HG02678 (cell line): ENCODE data around the gene KIF17.

Experiments used
- ATAC-seq: cut with Tn5 transposase; IDR thresholded peaks from one replicate; pipeline ENCODE4 v1.9.1; 2021; ENCODE audit warnings: mild to moderate bottlenecking, moderate library complexity; ENCODE audit not compliant: unreplicated experiment

The KIF17 gene

GRCh38 chr1:20663365-20663764 is 54.4 kb downstream of the KIF17 start:
- no peak for ATAC-seq

DNA sequence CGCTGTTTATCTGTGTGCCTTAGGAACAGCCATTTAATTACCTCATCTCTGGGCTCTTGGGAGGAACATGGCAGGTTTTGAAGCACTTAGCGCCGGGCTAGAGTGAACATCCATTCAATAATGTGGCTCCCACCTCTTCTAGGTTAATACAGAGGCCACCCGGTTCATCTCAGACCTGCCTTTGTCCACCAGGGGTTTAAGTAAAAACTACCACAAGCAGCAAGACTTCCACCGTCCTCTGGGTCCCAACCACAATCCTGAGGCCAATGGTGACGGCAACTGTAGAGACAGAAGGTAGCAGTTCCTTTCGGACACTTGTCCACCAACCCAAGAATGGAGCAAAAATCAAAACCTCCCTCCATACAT is 55.7 kb downstream of the KIF17 start:
- no peak for ATAC-seq

DNA sequence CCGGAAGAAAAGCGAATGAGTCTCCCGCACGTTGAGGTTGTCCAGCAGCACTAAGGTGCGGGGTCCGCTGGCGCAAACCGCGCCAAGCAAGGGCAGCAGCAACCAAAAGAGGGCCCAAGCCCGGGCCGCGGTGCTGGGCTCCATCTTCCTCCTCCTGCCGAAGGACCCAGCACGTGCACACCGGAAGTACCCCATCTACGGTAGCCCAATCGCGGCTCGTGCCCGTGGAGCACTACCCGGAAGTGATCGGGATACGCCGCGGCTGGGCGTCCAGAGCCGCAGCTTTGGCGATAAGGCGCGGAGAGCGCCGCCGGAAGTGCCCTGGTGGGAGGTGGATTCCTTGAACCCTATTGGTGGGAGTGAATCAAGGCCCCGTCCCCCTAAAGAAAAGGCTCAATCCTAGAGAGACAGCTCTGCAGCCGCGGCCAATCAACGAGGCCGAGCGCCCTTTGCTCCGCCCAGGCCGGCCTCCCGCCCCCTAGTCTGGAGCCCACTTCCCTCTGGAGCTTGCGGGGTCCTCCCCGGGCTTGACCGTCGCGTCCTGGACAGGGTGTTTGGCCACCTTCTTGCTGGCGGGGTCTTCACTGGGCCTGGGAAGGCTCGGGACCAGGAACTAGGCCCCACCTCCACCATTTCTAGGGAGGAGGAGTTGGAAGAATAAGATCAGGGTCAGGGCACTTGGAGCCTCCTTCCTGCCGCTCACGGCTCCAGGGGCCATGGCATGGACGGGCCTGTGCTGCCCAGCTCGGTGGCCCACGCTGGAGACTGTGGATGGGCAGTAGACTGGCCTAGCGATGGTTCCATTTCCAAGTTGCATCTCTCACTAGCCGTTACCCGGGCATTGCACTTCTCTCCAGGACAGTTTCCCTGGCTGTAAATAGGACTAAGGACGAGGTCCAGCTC is 56.3 kb downstream of the KIF17 start, which contains the start of gene DDOST:
TSS of gene DDOST (minus strand) at position 163 of the 903 bp plus-strand sequence. CDS start at position 144, 19 bp downstream.
- ATAC-seq: peak; percentile 96

DNA sequence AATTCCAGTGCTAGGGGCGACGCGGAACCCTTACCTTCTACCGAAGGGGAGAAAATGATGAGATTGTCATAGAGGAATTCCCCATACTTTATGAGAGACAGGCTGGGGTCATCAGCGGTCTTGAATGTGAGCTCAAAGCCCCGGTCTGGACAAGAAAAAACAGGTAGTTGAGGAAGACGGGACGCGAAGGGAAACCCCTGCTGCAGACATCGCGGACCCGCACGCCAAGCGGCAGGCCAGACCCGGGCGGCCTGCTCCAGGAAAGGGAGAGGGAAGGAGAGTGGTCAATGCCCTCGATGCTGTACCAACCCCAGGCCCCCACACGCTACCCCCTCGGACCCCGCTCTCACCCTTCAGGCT is 57.0 kb downstream of the KIF17 start:
- ATAC-seq: no peak

- no peak for ATAC-seq
Observed at GRCh38 chr1:20660363-20660762, 57.4 kb downstream of the KIF17 start.

- ATAC-seq: no peak
Observed at GRCh38 chr1:20658166-20658915, 59.5 kb downstream of the KIF17 start.

GRCh38 chr1:20657024-20657423 is 60.8 kb downstream of the KIF17 start:
- no peak for ATAC-seq

- no peak for ATAC-seq
Observed at GRCh38 chr1:20654104-20654690, 63.6 kb downstream of the KIF17 start.

DNA sequence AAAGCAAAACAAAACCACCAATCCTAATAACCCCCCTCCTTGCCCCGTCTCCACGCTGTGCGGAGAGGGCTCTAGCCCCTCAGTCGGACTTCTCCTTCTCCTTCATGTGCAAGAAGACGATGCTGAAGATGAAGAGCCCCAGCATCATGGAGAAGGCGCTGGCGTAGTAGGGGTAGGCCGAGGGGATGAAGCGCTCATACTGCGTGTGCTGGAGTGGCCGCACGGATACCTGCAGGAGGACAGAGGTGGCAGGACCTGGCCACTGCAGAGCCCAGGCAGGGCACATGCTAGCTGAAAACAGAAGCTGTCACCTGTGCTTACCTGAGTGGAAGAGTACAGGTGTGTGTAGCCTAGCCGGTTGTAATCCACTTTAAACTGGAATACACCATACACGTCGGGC is 65.5 kb downstream of the KIF17 start:
- ATAC-seq: no peak

DNA sequence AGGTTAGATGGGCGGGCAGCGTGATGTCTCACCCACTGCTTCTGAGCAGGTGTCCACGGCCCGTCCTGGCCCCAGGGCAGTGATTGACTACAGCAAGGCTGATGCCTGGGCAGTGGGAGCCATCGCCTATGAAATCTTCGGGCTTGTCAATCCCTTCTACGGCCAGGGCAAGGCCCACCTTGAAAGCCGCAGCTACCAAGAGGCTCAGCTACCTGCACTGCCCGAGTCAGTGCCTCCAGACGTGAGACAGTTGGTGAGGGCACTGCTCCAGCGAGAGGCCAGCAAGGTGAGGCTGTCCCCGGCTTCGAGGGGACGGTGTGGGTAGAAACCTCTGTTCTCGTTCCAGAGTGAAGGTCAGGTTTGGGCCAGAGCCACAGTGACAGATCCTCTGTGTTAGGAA is 68.9 kb downstream of the KIF17 start:
- no peak for ATAC-seq

DNA sequence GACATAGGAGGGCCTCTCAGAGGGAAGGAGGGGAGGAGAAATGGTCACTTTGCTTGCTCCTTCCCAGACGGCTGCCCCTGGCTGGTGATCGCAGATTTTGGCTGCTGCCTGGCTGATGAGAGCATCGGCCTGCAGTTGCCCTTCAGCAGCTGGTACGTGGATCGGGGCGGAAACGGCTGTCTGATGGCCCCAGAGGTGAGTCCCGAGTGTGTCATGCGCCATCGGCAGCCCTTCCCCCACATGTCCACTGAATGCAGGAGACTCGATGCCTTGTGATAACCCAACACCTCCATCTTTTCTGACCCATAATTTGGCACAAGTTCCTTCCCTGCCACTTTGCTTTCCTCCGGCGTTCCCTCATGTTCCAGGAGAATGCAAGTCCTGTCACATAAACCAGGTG is 69.4 kb downstream of the KIF17 start:
- ATAC-seq: no peak

DNA sequence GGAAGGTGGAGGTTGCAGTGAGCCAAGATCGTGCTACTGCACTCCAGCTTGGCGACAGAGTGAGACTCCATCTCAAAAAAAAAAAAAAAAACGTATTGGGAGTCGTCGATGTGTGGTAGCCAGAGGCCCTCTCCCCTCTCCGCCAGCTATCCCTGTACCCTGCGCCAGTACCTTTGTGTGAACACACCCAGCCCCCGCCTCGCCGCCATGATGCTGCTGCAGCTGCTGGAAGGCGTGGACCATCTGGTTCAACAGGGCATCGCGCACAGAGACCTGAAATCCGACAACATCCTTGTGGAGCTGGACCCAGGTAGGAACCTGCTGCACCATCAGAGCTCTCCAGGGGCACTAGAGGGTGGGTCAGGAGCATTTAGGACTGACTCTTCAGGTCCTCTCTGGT is 72.4 kb downstream of the KIF17 start:
- no peak for ATAC-seq

GRCh38 chr1:20644416-20644815 is 73.4 kb downstream of the KIF17 start:
- no peak for ATAC-seq

GRCh38 chr1:20643080-20643479 is 74.7 kb downstream of the KIF17 start:
- ATAC-seq: no peak

GRCh38 chr1:20641975-20642374 is 75.8 kb downstream of the KIF17 start:
- no peak for ATAC-seq

DNA sequence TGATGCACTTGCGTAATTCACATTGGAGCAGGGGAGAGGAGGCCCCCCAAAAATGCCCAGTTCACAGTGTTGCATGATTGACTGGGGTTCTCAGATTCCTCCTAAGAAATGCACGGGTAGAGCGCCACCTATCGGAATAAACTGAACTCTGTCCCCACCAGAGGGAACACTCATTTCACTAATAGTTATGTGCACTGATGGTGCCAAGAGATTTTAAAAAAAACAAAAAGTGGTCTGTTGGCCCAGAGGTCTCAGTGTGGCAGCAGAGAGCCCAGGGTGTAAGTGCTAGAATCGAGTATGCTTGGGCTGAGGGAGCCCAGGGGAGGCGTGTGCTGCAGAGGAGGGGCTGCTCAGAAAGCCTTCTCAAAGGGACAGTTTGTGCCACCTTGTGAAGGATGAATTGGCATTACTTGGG is 77.6 kb downstream of the KIF17 start:
- ATAC-seq: no peak

DNA sequence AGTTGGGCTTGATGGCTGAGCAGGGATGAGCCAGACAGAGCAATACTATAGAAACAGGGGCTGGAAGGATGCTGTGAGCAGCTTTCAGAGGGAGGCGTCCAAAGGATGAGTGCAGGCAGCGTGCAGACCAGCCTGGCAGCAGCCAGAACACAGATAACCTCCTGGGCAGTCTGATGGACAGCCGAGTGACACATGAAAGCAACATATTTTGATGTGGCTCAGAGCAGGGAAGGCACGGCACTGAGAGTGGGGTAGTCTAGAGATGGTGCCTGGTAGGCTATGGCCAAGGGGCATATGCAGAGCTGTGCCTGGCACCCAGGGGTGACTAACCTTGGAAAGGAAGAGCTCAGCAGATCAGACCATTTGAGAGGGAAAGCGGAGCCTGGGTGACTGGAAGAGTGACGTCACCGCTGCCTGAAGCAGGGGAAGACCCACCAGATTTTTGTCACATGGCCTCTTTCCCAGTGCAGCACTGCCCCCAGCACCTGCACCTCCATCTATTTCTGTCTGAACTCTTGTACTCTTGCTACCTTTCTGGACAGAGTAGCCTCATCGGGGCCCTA is 80.9 kb downstream of the KIF17 start:
- no peak for ATAC-seq

GRCh38 chr1:20634594-20635084 is 83.2 kb downstream of the KIF17 start:
- no peak for ATAC-seq

DNA sequence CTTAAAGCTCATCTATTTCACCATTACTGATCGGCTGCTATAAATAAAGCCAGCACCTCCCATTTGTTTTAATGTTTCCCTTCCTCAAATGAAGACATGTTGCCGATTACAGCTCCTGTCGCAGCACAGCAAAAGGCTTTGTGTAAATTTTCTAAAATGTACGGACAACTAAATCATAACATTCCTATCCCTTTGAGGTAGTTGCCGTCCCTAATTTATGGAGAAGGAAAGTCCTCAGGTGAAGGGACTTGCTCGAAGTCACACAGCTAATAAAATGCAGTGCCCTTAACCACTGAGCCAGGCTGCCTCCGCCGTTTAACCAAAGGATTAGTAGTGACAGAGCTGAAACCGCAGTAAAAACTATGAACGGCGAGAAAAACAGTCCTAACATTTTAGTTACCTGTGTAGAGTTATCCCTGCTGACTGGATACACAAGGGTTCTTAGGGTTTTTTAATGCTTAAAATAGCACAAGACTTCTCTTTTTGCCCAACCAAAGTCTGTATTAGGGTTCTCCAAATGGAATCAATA is 83.7 kb downstream of the KIF17 start:
- no peak for ATAC-seq

- ATAC-seq: peak; percentile 74
Observed at GRCh38 chr1:20633190-20634064, 84.4 kb downstream of the KIF17 start, which contains the start of gene PINK1. TSS of gene PINK1 (plus strand) at chr1:20633458. CDS start at chr1:20633549, 91 bp downstream.
